Skin of body (tissue), 2 donors: Measurements from ENCODE around the gene ADCY1. TPM values are rescaled to one million over a fixed set of nuclear protein-coding genes. Genes with fewer than 3 reads are reported as not detected.

Experiments used
- DNase-seq: peaks from one replicate; lab custom pipeline; 2025; lab: John Stamatoyannopoulos, UW
- total RNA-seq: library from RNA; depleted of rRNA; stranded (reverse); fragments of >200 nt; gene quantifications from one replicate; pipeline ENCODE4 v1.2.3, GENCODE V29; 2014

The ADCY1 gene
- total RNA-seq, 1 donor from 2014 or later: 5.7 TPM

- DNase-seq: no peak
Observed at GRCh38 chr7:45624392-45624760, 50.2 kb downstream of the ADCY1 start.

- no peak for DNase-seq
Observed at GRCh38 chr7:45625067-45625466, 50.9 kb downstream of the ADCY1 start.

- no peak for DNase-seq
Observed at GRCh38 chr7:45625714-45626440, 51.7 kb downstream of the ADCY1 start.

- DNase-seq: no peak
Observed at GRCh38 chr7:45626441-45627430, 52.6 kb downstream of the ADCY1 start.

GRCh38 chr7:45627691-45628456, 53.7 kb downstream of the ADCY1 start:
- DNase-seq: no peak

GRCh38 chr7:45631569-45631968, 57.4 kb downstream of the ADCY1 start:
- no peak for DNase-seq

- DNase-seq: no peak
Observed at GRCh38 chr7:45636733-45637132, 62.6 kb downstream of the ADCY1 start.

GRCh38 chr7:45638916-45639315, 64.7 kb downstream of the ADCY1 start:
- DNase-seq: no peak

- DNase-seq: no peak
Observed at GRCh38 chr7:45642044-45642443, 67.9 kb downstream of the ADCY1 start.

GRCh38 chr7:45643630-45644029, 69.5 kb downstream of the ADCY1 start:
- DNase-seq: no peak

- DNase-seq: no peak
Observed at GRCh38 chr7:45644237-45644636, 70.1 kb downstream of the ADCY1 start.

- no peak for DNase-seq
Observed at GRCh38 chr7:45645141-45645969, 71.2 kb downstream of the ADCY1 start.

GRCh38 chr7:45646207-45646821, 72.1 kb downstream of the ADCY1 start:
- no peak for DNase-seq

- DNase-seq: no peak
Observed at GRCh38 chr7:45646996-45647825, 73.0 kb downstream of the ADCY1 start.

- DNase-seq: no peak
Observed at GRCh38 chr7:45647967-45648670, 74.0 kb downstream of the ADCY1 start.

GRCh38 chr7:45648671-45648995, 74.5 kb downstream of the ADCY1 start:
- no peak for DNase-seq

GRCh38 chr7:45649560-45650346, 75.6 kb downstream of the ADCY1 start:
- no peak for DNase-seq
